IMR-90 (cell line): ENCODE measurements around the gene FGG.

Experiments used
- BHLHE40 ChIP-seq: fragments of 150-350 bp; IDR thresholded peaks from 2 replicates; pipeline ENCODE4 v1.6.1; 2016; ENCODE audit warnings: mild to moderate bottlenecking, low read depth, low read length
- CEBPB ChIP-seq: IDR thresholded peaks from 2 replicates; pipeline ENCODE4 v1.6.1; 2012; ENCODE audit warnings: low read depth, low read length, improper control_type of control experiment
- CHD1 ChIP-seq: IDR thresholded peaks from 2 replicates; pipeline ENCODE4 v1.6.1; 2012; ENCODE audit warnings: low read depth, low read length, improper control_type of control experiment
- FOS ChIP-seq: fragments of 150-350 bp; IDR thresholded peaks from 2 replicates; pipeline ENCODE4 v1.6.1; 2016; ENCODE audit warnings: low read depth, low read length
- MXI1 ChIP-seq: IDR thresholded peaks from 2 replicates; pipeline ENCODE4 v1.6.1; 2012; ENCODE audit warnings: low read depth, mild to moderate bottlenecking, low read length, moderate library complexity, borderline replicate concordance
- POLR2A ChIP-seq: IDR thresholded peaks from 2 replicates; pipeline ENCODE4 v1.6.1; 2012; ENCODE audit warnings: mild to moderate bottlenecking, low read depth, low read length
- RCOR1 ChIP-seq: IDR thresholded peaks from 2 replicates; pipeline ENCODE4 v1.6.1; 2012; ENCODE audit warnings: mild to moderate bottlenecking, low read length, improper control_type of control experiment; ENCODE audit not compliant: insufficient replicate concordance
- RFX5 ChIP-seq: IDR thresholded peaks from 2 replicates; pipeline ENCODE4 v1.8.0; 2012; ENCODE audit warnings: low read depth, mild to moderate bottlenecking, low read length, moderate library complexity
- TF ChIP-seq, protein P1 (sequence below): conservative IDR thresholded peaks from 2 replicates; pipeline ENCODE4 v1.5.1; 2012; ENCODE audit warnings: mild to moderate bottlenecking, low read depth, low read length, improper control_type of control experiment
- TF ChIP-seq, protein P2 (sequence below): fragments of 150-350 bp; IDR thresholded peaks from 2 replicates; pipeline ENCODE4 v1.6.1; 2017; ENCODE audit warnings: mild to moderate bottlenecking, antibody characterized with exemption, low read length, low read depth
- TF ChIP-seq, protein P3 (sequence below): fragments of 150-350 bp; IDR thresholded peaks from 2 replicates; pipeline ENCODE4 v1.6.1; 2016; ENCODE audit warnings: low read depth, mild to moderate bottlenecking, low read length, moderate library complexity, borderline replicate concordance

DNA sequence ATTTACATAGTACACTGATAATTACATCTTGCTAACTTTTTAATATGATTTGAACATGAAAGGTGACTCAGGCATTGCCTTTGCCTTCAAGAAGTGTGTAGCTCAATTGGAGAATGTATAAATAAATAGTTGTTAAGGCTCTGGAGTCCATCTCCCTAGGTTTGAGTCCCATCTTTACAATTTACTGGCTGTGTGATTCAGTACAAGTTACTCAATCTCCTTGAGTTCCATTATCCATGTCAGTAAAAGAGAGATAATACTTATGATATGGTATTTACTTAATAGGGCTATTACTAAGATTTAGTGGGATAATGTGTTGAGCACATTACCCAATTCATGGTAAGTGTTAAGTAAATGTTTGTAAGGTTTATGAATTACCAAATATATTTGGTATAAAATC lies 1.9 kb upstream of the FGG start:
- TF ChIP-seq, protein P1, sequence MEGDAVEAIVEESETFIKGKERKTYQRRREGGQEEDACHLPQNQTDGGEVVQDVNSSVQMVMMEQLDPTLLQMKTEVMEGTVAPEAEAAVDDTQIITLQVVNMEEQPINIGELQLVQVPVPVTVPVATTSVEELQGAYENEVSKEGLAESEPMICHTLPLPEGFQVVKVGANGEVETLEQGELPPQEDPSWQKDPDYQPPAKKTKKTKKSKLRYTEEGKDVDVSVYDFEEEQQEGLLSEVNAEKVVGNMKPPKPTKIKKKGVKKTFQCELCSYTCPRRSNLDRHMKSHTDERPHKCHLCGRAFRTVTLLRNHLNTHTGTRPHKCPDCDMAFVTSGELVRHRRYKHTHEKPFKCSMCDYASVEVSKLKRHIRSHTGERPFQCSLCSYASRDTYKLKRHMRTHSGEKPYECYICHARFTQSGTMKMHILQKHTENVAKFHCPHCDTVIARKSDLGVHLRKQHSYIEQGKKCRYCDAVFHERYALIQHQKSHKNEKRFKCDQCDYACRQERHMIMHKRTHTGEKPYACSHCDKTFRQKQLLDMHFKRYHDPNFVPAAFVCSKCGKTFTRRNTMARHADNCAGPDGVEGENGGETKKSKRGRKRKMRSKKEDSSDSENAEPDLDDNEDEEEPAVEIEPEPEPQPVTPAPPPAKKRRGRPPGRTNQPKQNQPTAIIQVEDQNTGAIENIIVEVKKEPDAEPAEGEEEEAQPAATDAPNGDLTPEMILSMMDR = no peak
- TF ChIP-seq, protein P2, sequence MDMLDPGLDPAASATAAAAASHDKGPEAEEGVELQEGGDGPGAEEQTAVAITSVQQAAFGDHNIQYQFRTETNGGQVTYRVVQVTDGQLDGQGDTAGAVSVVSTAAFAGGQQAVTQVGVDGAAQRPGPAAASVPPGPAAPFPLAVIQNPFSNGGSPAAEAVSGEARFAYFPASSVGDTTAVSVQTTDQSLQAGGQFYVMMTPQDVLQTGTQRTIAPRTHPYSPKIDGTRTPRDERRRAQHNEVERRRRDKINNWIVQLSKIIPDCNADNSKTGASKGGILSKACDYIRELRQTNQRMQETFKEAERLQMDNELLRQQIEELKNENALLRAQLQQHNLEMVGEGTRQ = no peak
- TF ChIP-seq POLR2A (no peak), CEBPB (no peak), RCOR1 (no peak), MXI1 (no peak), FOS (no peak), RFX5 (no peak), CHD1 (no peak), BHLHE40 (no peak)
- TF ChIP-seq, protein P3, sequence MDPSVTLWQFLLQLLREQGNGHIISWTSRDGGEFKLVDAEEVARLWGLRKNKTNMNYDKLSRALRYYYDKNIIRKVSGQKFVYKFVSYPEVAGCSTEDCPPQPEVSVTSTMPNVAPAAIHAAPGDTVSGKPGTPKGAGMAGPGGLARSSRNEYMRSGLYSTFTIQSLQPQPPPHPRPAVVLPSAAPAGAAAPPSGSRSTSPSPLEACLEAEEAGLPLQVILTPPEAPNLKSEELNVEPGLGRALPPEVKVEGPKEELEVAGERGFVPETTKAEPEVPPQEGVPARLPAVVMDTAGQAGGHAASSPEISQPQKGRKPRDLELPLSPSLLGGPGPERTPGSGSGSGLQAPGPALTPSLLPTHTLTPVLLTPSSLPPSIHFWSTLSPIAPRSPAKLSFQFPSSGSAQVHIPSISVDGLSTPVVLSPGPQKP = no peak
